D341Med (cell line): ENCODE data around the gene VWA2.

Source experiments
- DNase-seq: peaks from one replicate; pipeline ENCODE4 v3.0.0; 2012; ENCODE audit warnings: low spot score

The VWA2 gene

DNA sequence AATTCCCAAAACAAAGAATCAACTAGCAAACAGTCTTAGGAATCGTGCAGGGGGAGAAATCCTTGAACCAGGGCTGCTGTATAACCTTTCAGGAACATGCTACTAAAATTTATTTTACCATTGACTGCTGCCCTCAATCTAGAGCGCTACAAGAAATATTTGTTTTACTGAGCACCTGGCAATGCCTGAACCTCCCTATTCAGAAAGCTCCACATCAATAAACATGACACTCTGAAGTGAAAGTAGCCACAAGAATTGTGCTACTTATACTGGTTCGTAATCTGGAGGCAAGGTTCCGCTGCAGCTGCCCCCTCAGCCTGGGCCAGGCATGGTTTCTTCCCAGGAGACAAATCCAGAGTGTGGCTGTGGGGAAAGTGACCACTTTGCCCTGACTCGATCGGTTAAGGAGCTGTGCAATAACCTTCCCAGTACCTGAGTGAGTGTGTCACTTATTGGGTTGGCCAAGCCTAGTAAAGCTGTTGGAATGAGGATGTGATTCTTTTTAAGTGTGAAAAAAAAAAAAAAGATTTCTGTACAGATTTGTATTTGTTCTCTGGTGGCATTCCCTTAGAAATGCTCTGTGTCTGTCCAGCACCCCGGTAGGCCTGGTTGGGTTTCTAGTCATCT, 7.7 kb downstream of the VWA2 start:
- DNase-seq, result no peak

DNA sequence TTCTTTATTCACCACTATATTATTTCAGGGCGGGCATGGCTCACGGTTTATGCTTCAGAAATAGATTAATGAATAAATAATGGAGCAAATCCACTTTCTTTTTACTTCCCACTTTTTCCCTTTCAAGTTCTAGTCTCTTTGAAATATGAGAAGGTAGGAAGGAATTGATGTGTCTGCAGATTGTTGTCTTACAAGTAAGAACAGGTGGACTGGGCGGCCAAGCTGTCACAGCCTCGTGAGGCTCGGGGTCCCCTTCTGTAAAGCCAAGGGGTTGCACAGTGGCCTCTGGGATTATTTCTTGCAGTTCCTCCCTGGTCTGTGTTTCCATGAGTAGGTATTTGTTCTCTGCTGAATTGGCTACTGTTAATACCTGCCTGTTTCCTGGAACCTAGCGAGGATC, 11.2 kb downstream of the VWA2 start:
- DNase-seq, result no peak

DNA sequence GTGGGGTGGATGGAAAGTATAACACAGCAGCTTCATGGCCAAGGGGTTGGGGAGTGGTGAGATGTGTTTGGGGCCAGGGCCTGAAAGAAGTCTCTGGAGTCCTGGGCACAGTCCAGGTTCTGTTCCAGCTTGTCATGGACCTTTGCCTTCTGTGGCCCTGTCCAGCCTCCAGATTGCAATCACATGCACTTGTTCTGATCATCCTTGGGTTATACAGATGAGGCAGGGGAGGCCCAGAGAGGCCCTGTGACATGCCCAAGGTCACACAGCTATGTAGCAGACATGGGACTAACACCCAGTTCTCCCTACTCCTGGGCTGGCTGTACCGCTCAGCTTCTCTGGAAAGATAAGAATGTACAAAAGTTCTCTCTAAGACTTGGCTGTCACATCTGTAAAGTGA, 11.7 kb downstream of the VWA2 start:
- no peak for DNase-seq

DNA sequence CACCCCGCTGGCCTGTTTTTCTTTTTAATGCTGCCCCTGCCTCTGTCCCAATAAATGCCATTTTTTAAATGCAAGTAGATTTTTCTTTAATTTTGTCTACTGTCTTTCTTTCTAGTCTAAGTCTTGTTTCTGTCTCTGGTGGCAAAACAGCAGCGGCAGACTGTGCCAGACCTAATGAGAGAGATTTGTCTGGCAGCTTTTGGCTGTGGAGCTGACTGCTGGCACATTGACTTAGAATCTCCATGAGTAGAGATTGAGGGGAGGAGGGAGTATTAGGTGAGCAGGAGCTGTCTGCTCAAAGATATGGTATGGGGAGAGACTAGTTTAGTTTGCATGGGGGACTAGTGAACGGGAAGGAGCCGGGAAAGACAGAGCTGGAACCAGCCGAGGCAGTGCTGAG, 13.0 kb downstream of the VWA2 start:
- no peak for DNase-seq

DNA sequence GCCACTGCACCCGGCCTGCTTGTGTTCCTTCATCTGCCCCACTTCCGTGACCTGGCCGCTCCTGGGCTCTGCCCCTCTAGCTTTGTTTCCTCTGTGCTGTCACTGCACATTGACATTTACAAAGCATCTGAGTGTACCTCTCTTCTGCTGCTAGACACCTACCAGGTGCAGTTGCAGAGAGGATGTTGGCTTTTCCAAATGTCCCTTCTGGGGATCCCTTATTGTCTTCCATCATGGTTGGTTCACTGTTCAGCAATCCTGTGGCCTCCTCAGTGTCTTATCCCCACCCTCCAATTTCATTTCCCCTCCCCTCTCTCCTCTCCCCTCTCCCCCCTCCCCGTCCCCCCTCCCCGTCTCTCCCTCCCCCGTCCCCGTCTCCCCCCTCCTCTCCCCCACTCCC, 13.8 kb downstream of the VWA2 start:
- no peak for DNase-seq

DNA sequence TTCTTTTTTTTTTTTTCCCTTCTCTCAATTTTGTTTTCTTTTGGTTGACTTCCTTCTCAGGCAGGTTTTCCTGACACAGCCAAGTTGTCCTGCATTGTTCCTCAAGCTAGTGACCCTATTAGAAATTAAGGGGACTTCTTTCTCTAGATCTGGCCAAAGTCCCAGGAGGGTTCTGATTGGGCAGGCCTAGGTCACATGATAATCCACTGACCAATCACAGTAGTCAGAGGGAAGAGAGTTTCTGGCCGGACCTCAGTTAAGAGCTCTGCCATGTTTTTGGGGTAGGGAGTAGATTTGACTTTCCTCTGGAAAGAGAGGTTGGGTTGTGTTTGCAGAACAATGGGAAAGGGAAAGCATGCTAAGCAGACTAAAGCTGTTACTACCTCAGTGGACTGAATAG, 16.2 kb downstream of the VWA2 start:
- no peak for DNase-seq

DNA sequence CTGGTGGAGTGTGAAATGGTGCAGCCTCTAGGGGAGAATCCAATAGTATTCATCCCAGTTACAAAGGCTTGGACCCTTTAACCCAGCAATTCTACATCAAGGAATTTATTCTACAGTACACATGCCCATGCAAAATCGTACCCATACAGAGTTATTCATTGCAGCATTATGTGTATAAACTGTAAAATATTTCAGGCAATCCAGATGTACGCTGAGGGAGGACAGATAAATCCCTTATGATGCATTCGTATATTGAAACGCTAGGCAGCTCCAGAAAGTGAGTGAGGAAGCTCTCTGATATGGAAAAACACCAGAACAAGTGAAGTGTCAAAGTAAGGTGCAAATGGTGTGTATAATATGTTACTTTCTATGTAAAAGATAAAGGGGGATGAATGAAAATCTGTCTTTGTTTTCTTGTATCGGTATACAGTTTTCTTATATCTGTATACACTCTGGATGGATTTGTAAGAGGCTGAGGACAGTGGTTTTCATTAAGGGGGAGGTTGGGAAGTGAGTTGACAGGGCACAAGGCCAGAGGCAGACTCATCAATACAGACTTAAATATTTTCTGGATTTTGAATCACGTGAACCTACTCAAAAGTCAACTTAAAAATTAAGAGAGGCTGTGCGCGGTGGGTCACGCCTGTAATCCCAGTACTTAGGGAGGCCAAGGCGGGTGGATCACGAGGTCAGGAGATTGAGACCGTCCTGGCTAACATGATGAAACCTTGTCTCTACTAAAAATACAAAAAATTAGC, 17.1 kb downstream of the VWA2 start:
- no peak for DNase-seq

DNA sequence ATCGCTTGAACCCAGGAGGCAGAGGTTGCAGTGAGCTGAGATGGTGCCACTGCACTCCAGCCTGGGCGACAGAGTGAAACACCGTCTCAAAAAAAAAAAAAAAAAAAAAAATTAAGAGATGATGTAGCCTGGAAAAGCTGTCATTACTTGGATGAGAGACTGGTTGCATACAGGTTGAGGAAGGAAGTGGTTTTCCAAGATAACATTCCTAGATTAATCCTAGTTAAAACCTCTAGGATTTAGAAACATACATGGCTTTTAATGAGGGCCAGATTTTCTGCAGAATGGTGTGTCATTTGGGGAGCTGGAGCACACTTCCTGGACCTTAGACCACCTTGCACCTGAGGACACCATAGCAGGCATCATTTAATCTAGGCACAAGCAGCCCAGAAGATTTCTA, 17.8 kb downstream of the VWA2 start:
- no peak for DNase-seq

DNA sequence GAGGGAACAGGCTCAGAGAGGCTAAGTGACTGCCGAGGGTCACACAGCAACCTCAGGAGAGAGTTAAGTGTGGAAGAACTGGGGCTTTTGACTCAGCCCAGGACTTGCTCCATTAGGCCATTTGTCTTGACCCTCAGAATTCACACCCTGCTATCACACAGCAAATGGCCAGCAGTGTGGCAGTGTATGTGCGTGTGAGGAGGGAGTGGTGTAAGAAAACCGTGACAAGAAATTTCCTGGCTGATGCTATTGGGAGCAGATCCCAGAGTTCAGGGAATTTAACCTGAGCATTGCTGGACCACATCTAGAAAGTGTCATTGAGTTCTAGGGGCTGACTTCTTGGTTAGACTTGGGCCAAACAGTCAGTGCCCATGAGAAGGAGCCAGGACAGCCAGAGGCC, 18.4 kb downstream of the VWA2 start:
- DNase-seq, result no peak

DNA sequence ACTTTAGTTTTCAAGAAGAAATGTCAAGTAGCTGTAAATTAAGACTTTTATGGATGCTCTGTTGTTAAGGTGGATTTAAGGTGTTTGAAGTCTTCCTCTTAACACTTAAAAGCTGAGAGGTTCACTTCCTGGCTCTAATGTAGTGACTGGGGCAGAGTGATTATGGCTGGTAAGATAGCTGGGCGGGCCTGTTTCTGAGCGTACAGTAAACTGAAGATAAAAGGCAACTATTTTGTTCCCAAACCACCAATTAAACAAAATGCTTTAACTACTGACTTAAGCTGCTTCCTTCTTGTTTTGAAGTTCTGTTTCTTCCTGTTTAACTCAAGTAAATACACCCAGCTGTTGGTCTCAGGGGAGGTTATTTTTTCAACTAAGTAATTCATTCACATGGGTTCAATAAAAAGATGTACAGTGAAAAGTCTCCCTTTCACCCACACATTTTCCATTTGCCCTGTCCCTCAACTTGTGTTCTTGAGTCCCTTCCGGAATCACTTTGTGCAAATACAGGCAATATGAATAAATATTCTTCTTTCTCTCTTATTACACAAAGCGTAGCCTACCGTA, 19.3 kb downstream of the VWA2 start:
- DNase-seq, result no peak

DNA sequence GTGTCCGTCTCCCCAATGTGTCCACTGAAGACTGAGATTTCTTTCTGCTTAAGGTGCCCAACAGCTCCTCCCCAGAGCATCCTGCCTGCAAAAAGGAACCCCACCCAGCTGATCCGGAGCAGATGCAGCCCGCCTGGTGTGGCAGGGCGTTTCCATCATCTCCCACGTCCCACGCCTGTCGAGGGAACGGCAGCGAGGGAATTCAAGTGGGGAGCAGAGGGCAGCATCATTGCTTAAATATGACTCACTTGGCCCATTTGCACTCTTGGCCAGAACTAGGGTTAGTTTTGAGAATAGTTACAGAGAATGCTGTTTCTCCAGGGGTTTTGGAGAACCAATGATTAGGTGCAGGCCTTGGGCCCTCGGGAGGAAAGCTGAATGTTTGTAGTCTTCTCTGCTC, 20.8 kb downstream of the VWA2 start:
- no peak for DNase-seq

DNA sequence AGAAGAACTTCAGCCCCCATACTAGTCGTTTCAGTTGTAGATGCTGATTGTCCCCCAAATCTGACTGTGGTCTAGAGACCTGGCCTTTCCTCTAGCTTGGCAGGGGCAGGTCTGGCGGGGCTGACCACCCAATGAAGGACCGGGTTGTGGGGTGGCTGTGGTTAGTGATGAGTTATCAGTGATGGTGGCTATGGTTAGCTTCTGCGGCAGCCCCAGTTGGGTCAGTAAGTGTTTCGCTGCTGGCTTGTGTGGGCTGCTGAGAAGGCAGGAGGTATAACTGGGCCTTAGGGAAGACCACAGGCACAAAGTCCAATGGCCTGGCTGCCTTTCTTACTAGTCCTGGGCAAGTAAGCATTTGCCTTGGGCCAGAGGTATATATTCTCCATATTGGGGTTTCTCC, 21.3 kb downstream of the VWA2 start:
- no peak for DNase-seq

DNA sequence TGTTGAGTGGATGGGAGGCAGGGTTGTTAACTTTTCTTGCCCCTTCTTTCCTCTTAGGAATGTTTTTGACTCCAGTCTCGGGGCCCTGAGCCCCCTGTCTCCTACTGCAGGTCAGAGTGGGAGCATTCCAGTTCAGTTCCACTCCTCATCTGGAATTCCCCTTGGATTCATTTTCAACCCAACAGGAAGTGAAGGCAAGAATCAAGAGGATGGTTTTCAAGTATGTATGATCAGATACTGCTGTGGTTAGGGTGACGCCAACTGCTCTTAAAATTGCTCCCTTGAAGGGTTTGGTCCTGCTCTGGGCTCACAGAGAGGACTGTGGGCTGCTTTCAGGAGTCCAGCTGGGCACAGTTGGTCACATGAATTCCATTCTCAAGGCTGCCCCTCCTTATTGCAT, 22.0 kb downstream of the VWA2 start:
- no peak for DNase-seq

DNA sequence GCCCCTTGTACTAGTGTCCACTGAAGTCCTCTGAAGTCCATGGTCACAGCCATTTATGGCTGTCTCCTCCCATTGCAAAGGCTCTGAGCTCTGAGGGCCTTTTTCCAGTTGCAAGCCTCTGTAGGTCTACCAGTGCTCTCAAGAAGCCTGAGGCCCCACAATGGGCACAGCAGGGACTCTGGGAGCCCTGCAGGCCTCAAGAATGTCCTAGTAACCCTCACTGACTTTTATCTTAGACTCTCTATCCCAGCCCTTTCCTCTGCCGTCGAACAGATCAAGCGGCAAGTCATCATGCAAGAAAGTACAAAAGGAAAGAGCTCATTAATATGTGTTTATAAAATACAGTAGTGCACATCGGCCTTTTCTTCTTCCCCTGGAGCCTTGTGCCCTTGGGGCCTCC, 23.4 kb downstream of the VWA2 start:
- DNase-seq, result no peak

DNA sequence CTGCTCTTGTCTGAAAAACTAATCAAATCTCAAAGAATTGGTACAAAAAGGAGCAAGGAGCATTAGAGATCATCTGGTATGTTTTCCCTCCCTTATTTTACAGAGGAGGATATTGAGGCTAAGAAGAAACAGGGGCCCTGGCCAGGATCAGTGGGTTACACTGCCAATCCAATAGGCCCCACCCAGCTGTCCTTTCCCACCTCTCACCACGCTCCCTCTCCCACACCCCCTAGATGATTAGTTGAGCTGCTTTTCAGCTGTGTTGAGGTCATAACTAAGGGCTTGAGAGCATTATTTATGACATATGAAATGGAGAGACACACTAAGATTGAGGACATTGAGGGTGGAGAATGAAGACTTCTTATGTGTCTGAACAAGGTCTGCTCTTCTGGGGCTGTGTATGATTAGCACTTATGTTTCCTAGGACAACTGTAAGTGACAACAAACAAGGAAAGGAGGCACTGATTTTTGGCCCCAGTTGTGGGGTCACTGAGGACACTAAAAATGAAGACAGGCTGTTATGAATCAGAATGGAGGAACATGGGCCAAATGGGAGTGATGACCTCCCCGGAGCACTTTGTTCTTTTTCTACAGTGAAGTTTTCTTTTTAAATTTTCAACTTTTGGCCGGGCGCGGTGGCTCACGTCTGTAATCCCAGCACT, 26.5 kb downstream of the VWA2 start:
- no peak for DNase-seq

DNA sequence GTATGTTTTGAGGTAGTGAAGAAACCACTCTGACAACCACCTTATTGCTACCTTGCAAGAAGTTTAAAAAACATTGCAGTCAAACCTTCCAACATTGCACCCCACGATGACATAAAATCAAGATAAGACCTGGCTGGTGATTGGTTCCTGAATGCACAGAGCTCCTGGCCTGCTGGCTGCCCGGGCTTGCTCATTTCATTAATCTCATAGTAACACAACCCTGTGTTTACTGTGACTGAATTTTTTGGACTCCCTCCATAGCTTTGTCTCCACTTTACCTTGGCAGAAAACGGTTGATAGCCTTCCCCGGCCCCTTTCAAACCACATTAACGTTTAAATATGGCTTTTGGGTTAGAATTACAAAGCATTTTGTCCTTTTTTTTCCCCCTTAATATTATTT, 27.5 kb downstream of the VWA2 start:
- no peak for DNase-seq

DNA sequence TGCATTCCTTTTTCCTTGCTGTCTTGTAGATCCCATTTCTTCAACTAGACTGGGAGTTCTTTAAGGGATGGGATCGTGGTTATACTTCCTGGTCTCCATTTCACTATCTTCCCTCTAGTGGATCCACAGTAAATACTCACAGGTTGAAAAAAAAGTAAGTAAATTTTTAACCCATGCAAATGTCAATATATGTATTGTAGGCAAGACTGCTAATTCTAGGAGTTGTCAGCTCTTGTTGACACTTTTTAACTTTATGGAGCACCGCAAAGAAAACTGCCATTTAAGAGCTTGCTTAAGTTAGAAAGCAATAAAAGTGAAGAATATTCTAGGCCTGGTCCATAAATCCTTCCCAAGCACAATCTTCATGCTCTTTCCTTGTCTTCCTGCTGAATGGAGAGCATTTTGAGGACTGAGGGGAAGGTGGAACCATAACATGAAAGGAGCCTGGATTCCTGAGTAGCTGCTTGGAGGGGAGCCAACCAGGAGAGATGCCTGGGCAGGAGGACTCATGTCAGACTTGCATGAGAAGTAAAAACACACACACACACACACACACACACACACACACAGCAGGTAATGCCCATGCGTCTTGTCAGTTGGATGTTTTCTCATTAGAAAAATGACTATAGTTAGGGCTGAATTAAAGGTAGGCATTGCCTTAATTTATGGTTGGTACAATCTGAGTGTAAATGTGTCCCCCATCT, 32.2 kb downstream of the VWA2 start:
- DNase-seq, result no peak

DNA sequence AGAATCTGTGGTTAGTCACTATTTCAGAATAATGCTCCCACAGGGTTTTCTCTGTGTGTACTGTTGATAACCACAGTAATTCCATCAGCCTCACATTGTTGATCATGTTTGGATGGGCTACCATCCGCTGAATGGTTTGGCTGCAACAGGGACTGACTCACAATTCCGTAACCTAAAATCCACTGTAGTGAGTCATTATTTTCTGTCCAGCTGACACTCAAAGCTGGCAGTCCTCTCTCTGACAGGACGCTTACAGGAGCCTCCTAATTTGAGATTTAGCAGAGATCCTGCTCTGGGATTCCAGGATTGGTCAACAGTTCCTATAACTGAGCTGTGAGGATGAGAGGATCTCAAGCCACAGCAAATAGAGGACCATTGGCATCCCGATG, 32.7 kb downstream of the VWA2 start:
- DNase-seq, result no peak

DNA sequence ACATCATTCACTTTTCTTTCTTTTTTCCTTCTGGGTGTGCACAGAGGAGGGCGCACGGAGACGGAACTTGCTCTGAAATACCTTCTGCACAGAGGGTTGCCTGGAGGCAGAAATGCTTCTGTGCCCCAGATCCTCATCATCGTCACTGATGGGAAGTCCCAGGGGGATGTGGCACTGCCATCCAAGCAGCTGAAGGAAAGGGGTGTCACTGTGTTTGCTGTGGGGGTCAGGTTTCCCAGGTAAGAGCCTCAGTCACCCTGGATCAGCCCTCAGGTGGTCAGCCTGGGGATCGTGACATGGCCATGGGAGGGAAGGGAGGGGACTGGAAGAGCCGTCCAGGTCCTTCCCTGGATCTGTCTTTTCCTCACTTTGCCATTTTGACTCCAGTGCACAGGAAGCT, 33.6 kb downstream of the VWA2 start:
- DNase-seq, result no peak

DNA sequence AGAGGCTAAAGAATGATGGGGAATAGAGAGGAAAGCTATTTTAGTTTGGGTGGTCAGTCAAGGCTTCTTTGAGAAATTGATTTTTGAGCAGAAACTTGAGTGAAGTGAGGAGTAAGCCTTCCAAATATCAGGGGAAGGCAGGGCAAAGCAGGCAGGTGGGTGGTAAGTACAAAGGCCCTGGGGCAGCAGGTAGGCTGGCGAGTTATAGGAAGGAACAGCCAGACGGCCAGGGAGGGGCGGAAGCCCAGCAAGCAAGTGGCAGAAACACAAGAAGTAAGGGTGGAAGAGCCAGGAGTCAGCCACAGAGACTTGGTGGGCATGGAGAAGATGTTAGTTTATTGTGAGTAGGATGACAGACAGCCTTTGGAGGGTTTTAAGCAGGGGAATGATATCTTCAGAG, 34.9 kb downstream of the VWA2 start:
- no peak for DNase-seq

DNA sequence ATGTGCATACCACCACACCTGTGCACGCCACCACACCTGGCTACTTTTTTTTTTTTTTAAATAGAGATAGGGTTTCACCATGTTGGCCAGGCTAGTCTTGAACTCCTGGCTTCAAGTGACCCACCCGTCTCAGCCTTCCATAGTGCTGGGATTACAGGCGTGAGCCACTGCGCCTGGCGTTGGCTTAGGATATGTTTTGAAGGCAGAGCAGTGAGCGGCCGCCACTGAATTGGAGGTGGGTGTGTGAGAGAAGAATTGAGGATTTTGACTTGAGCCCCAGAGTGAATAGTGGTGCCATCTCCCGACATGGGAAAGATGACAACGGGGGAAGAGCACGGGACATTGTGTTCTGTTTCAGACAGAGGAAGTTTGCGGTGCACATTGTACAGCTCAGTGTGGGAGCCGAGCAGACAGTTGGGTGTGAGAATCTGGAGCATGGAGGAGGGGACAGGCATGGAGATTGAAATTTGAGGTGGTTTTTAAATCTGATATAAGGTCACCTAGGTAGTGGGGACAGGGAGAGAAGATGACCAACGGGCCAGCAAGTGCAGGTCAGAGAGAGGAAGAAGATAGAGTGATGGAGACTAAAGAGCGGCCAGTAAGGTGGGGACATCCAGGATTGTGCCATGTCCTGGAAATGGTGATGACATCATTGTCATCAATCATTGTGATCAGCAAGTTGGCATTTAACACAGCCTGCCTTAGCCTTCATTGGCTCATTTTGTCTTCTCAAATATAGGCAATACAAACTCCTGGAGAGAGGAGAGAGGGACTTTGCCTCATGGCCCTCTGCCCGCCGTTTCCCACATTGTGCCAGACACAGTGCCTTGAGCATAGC, 35.8 kb downstream of the VWA2 start:
- DNase-seq, result no peak

DNA sequence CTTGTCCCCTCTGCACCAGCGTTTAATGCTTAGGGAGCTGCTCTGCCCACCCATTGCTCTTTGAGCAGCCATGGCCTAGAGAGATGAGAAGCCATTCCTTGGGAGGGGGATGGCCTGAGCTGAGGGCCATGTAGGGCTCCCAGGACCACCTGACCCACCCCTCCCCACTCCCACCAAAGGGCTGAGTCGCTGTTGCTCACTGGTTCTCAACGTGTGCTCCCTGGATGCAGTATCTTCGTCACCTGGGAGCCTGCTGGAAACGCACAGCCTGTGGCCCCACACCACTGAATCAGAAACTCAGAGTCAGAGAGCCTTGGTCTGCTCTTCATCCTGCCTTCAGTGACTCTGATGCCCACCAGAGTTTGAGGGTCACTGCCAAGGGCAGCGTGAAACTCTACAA, 37.0 kb downstream of the VWA2 start:
- DNase-seq, result no peak
